Endothelial cell of umbilical vein (primary cell): ENCODE measurements around the gene KIAA1671.

Source experiments
- CTCF ChIP-seq, 2 donors: IDR thresholded peaks; 1 replicate in 1 of 2; 2 replicates in 1 of 2; pipeline ENCODE4 v1.5.1; 2011; ENCODE audit warnings: low read length in 2 of 2, mild to moderate bottlenecking in 2 of 2, moderate library complexity in 2 of 2, control low read depth in 1 of 2, inconsistent platforms in 1 of 2, low read depth in 1 of 2; ENCODE audit not compliant: insufficient read depth in 1 of 2; ENCODE audit errors: extremely low read depth in 1 of 2
- EZH2 ChIP-seq: IDR thresholded peaks from 2 replicates; pipeline ENCODE4 v1.6.1; 2012; ENCODE audit warnings: borderline replicate concordance, low read depth, mild to moderate bottlenecking, moderate library complexity, low read length, inconsistent platforms; ENCODE audit not compliant: severe bottlenecking
- JUN ChIP-seq: IDR thresholded peaks from 2 replicates; pipeline ENCODE4 v1.6.1; 2011; ENCODE audit warnings: borderline replicate concordance, low read depth; ENCODE audit not compliant: insufficient read length, insufficient read depth
- MAX ChIP-seq: IDR thresholded peaks from 2 replicates; pipeline ENCODE4 v1.6.1; 2011; ENCODE audit not compliant: insufficient read depth, insufficient read length
- POLR2A ChIP-seq: IDR thresholded peaks from 2 replicates; pipeline ENCODE4 v1.6.1; 2012; ENCODE audit warnings: low read depth, mild to moderate bottlenecking, control low read depth, low read length
- POLR2AphosphoS5 ChIP-seq: IDR thresholded peaks from 2 replicates; pipeline ENCODE4 v1.6.1; 2012; ENCODE audit warnings: low read depth, mild to moderate bottlenecking, control low read depth, low read length, moderate library complexity; ENCODE audit not compliant: insufficient read depth

GRCh38 chr22:24985826-24986214, 33.3 kb downstream of the KIAA1671 start:
- TF ChIP-seq POLR2A (peak; percentile 89), CTCF (IDR thresholded peaks at IDR 0.05; ENCODE audit: extremely low read depth in 1 of 2, insufficient read depth in 1 of 2, low read depth in 1 of 2, low read length in 2 of 2) (no peak), POLR2AphosphoS5 (peak; percentile 94), JUN (peak; percentile 96), EZH2 (no peak), MAX (peak; percentile 28)
